GM12891 (cell line): ENCODE measurements around the gene KIAA1328.

Source experiments
- DNase-seq: peaks from one replicate; pipeline ENCODE4 v3.0.0; 2011; ENCODE audit warnings: low spot score; ENCODE audit not compliant: insufficient read length
- FAIRE-seq: peaks from 2 replicates; lab custom pipeline; 2011; peaks lifted over from hg19 to GRCh38; lab: Jason Lieb, UNC
- PAX5 ChIP-seq: IDR thresholded peaks from 2 replicates; pipeline ENCODE4 v1.6.1; 2011; ENCODE audit warnings: low read length, moderate library complexity, mild to moderate bottlenecking; ENCODE audit not compliant: insufficient read depth, severe bottlenecking
- POLR2A ChIP-seq: IDR thresholded peaks from 2 replicates; pipeline ENCODE4 v1.6.1; 2011; ENCODE audit warnings: low read depth, low read length, control low read depth
- POLR2AphosphoS5 ChIP-seq: IDR thresholded peaks from 2 replicates; pipeline ENCODE4 v1.6.1; 2011; ENCODE audit warnings: low read depth, low read length, control low read depth
- POU2F2 ChIP-seq: IDR thresholded peaks from 2 replicates; pipeline ENCODE4 v1.6.1; 2011; ENCODE audit warnings: low read depth, mild to moderate bottlenecking, control low read depth, low read length, moderate library complexity
- SPI1 ChIP-seq: IDR thresholded peaks from 2 replicates; pipeline ENCODE4 v1.6.1; 2011; ENCODE audit warnings: low read depth, low read length, control low read depth
- TAF1 ChIP-seq: IDR thresholded peaks from 2 replicates; pipeline ENCODE4 v1.6.1; 2011; ENCODE audit warnings: low read depth, low read length, control low read depth

The KIAA1328 gene

DNA sequence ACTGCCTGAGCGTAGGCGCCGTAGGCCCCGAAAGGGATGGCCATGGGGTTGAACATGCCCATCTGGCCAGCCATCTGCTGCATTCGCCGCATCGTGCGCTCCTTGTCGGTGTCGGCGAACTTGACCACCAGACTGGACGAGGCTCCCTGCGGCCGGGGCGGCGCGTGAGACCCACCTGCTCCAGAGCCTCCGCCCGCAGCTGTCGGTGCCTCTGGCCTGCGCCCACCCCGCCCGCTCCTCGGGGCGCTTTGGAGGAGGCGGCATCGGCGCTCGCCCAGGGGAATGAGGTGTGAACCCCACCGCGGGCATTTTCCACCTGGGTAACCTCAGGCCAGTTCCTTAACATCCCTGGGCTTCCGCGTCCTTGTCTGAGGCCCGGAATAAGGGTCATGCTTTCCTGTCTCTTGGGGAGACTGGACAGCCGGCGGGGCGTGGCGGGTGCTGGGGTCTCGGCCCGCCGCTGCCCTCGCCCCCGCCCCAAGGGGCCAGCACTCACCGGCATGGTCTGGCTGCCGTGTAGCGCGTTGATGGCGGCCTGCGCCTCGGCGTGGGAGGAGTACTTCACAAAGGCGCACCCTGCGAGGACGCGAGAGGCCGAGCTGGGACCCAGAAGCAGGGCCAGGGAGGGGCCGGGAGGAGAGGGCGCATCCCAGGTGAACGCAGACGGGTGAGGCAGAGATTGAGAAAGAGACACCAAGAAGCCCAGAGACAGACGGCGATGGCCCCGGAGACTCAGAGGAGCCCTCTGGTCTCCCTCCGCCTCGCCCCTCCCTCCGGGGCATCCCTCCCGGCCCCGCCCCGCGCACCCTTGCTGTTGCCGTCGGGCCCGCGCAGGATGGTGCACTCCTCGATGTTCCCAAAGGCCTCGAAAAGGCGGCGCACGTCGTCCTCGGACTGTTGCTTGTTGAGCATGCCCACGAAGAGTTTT is 445.6 kb downstream of the KIAA1328 start:
- TF ChIP-seq SPI1 (no peak), TAF1 (no peak), PAX5 (no peak), POLR2A (no peak), POU2F2 (no peak), POLR2AphosphoS5 (no peak)
- FAIRE-seq (no peak), DNase-seq (no peak)

DNA sequence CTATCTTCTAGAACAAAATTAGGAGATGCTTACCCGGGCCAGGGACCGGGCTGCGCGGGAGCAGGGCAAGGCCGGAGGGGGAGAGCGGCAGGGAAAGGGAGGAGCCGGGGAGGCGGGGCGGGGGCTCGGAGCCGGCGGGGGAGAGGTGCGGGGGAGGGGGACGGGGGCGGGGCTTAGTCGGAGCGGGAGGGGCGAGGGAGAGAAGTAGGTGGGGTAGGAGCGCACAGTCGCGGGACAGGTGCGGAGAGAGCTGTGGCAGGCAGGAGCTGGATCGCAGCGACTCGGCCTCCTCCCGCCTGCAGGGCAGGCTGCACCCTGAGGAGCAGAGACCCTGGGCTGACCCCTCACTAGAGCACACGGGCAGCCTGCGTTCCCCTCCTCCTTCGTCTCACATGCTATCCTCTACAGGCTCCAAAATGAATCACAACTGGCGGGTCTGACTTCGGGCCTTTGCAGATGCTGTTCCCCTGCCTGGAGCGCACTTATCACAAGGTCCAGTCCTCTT is 446.4 kb downstream of the KIAA1328 start:
- no peak for FAIRE-seq
- TF ChIP-seq TAF1 (no peak), PAX5 (no peak), POLR2A (no peak), POU2F2 (no peak), SPI1 (no peak), POLR2AphosphoS5 (no peak)
- no peak for DNase-seq

DNA sequence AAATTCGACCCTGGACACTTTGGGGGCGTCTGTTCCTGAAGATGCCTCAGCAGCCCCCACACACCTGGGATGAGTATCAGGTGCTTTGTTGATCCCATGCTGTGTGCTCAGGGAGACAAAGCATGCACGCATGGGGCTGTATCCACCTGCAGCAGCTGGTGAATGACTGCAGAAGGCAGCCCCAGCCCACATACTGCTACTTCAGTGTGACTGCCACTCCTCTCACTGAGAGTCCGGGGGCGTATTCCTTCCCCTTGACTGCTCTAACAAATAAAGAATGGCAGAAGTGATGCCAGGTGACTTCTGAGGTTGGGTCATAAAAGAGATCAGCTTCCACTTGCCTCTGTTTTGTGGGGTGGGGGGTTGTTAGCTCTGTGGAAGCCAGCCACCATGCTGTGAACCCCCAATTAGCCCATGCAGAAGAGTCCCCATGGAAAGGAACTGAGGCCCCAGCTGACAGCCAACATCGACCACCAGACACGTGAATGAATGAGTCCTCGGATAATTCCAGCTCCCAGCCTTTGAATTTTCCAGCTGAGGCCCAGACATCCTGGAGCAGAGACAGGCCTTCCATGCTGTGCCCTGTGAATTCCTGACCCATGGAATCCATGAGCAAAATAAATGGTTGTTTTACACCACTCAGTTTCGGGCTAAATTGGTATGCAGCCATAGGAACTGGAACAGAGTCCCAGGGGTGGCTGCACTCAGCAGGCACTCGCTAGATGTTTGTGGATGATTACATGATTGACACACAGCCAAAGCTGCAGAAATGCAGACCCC is 447.4 kb downstream of the KIAA1328 start:
- TF ChIP-seq SPI1 (no peak), POLR2AphosphoS5 (no peak), POU2F2 (no peak)
- FAIRE-seq (no peak), DNase-seq (no peak)

DNA sequence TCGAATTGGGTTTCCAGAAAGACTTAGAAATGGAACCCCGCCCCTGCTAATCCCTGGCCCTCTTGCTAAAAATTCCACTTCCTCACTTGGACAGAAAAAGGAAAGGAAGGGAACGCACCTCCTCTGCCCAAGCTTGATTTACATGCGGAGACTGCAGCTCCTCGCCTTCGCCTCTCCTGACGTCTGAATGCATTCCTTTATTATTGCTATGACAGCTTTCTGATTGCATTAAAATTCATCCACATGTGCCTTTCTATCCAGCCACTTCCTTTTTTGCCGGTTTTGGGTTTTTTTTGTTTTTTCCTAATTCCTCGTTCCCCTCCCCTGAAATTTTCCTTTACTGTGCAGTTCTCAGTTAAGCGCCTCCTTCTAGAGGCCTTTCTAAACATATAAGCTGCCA is 448.9 kb downstream of the KIAA1328 start:
- FAIRE-seq (no peak), DNase-seq (no peak)
- TF ChIP-seq POLR2AphosphoS5 (no peak), TAF1 (no peak), SPI1 (no peak), POU2F2 (no peak), POLR2A (no peak), PAX5 (no peak)
